DOHH2 (cell line): Measurements from ENCODE around the gene CNGB1.

ENCODE experiments used
- CTCF ChIP-seq: fragments of 200-600 bp; sonication (generic); IDR thresholded peaks from one replicate; pipeline ENCODE4 v1.5.1; 2014; ENCODE audit warnings: antibody characterized with exemption, mild to moderate bottlenecking, low read depth, low read length; ENCODE audit not compliant: poor library complexity, severe bottlenecking
- EZH2phosphoT487 ChIP-seq: fragments of 200-600 bp; sonication (generic); IDR thresholded peaks from 2 replicates; pipeline ENCODE4 v1.6.1; 2017; ENCODE audit warnings: borderline replicate concordance, mild to moderate bottlenecking, antibody characterized with exemption, low read length, moderate library complexity, mixed read lengths

DNA sequence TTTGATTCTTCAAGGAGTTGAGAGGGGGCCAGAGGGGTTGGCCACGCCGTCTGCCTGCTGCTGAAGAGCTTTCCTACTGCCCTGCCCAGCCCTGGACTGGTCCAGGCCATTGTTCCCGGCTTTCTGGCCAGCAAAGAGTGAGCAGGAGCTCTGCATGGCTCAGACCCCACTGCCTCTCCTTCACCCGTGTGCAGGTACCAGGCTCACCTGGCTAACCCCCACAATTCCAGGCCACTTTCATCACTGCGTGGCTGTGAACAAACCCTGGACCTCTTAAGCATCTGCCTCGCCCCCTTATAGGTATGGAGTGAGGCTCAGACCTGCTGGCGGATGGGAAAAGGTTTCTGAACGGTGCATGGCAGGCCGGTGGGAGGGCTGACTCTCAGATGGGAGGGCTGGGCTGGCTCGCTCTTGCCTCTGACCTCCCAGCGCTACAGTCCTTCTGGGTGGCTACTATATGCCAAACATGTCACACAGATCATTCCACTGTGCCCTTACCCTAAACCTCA lies 20.7 kb upstream of the CNGB1 start:
- TF ChIP-seq EZH2phosphoT487, result no peak
- no peak for TF ChIP-seq CTCF
